ENCODE measurements around the gene CIDEC.

DNA sequence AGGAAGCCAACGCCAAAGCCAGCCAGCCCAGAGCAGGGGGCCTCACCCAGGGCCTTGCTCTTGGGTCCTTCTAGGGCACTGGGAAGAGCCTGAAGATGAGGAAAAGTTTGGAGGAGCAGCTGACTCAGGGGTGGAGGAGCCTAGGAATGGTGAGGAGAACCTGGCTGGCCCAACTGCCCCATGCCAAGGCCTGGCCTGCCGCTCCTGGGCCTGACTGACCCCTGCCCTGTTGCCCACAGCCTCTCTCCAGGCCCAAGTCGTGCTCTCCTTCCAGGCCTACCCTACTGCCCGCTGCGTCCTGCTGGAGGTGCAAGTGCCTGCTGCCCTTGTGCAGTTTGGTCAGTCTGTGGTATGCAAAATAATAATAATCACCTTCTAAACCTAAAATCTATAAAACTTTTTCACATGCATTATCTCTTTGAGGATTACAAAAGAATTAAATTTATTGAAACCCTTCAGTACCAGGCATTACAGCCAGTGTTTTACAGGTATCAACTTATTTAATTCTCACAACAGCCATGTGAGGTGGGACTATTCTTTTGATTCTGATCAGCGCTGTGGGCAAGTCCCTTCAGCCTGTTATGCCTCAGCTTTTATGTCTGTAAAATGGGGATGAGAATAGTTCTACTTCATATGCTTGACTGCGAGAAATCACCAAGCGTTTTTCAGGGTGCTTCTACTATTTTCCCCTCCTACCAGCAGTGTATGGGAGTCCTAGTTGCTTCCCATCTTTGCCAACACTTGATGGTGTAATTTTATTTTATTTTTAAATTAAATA is 38.4 kb upstream of the CIDEC start:
- TF ChIP-seq, protein P1, sequence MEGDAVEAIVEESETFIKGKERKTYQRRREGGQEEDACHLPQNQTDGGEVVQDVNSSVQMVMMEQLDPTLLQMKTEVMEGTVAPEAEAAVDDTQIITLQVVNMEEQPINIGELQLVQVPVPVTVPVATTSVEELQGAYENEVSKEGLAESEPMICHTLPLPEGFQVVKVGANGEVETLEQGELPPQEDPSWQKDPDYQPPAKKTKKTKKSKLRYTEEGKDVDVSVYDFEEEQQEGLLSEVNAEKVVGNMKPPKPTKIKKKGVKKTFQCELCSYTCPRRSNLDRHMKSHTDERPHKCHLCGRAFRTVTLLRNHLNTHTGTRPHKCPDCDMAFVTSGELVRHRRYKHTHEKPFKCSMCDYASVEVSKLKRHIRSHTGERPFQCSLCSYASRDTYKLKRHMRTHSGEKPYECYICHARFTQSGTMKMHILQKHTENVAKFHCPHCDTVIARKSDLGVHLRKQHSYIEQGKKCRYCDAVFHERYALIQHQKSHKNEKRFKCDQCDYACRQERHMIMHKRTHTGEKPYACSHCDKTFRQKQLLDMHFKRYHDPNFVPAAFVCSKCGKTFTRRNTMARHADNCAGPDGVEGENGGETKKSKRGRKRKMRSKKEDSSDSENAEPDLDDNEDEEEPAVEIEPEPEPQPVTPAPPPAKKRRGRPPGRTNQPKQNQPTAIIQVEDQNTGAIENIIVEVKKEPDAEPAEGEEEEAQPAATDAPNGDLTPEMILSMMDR (IDR thresholded peaks at IDR 0.05) = no peak
- TF ChIP-seq EP300 (IDR thresholded peaks at IDR 0.05) = no peak
- no peak for TF ChIP-seq POLR2A (IDR thresholded peaks at IDR 0.05; ENCODE audit: low read depth)

Measured in esophagus muscularis mucosa (tissue), 4 donors.